ENCODE measurements around the gene VTN.

VTN gene

DNA sequence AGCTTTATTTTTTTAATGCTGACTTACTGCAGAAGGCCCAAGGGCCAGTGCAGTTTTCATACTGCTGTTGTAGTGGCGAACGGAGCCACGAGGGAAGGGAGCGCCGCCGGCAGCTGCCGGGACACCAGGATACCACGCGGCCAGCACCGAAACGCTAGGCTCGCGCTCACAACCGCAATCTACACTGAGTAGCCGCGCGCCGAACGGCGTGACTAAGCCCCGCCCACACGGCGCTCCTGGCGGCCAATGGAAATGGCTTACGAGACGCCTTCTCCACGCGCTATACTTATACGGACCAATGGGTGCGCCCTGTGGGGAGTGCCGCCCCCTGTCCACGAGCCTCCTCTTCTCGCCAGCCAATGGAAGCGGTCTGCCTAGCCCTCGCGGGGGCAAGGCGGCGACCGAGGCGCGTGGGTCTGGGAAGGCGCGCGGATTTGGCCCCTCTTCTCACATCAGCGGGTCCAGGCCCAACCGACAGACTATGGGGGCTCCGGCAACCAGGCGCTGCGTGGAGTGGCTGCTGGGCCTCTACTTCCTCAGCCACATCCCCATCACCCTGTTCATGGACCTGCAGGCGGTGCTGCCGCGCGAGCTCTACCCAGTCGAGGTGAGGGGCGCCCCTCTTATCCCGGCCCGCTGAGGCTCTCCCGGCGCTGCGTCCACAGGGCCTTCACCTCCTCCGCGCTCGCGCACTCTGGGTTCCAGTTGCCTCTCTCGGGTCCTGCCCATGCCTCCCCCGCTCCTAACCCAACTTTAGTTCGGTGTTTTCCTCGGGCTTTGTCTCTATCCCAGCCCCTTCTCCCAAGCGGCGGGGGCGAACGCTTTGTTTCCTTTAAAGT is 51.1 kb downstream of the VTN start, which contains the start of gene TMEM97:
TMEM97 (plus strand) TSS at position 442 of the 839 bp plus-strand sequence; CDS start at position 482, 40 bp downstream.
- DNase-seq: peak; percentile 97 to 98

DNA sequence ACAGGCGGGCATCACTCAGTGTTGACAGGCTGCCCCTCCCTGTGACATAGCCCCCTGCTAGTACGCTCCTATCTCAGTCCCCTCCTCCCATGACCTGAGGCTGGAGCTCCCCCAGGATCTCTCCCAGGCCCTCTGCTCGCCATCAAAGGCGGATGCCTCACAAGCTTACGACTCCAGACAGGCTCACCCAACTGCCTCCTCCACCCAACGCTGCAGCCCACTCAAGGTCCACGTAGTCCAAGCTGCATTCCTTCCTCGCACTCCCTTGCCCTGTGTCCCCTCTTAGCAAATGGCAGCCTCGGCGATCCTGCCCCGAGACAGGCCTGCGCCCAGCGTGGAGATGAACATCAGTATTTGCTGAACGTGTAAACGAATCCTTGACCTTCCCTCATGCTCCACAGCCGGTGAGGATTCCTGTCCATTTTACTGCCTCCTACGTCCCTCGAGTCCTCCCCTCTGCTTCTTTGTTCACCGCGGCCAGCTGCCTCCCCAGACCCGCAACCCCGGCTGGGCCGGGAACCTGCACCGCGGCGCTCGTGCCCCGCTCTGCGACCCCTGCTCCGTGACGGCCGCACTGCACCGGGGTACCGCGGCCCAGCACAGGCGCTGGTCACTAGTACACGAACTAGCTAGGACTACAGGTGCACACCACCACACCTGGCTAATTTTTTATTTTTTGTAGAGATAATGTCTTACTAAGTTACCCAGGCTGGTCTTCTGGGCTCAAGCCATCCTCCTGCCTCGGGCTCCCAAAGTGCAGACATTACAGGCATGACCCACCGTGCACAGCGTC is 51.9 kb downstream of the VTN start:
- DNase-seq: no peak
